Renal pelvis (tissue), 4 donors: ENCODE results near the gene TF. TPM values are rescaled to one million over a fixed set of nuclear protein-coding genes. Genes with fewer than 3 reads are reported as not detected.
"Not testable (repeated sequence)": the region's sequence is repeated elsewhere in the genome, so short reads cannot be mapped to it uniquely, and the experiment has no call there.

Source experiments
- DNase-seq: peaks from one replicate; pipeline ENCODE4 v3.0.0-alpha.2; 2013
- polyA plus RNA-seq, 3 donors: library from polyadenylated mRNA; unstranded; fragments of 120-200 nt; gene quantifications; one replicate each; pipeline ENCODE4 v1.2.1, GENCODE V29; 2013; ENCODE audit not compliant: insufficient read length in 3 of 3

TF gene
- polyA plus RNA-seq, 3 donors: 5.8 to 7.9 (median 7.0) TPM

DNA sequence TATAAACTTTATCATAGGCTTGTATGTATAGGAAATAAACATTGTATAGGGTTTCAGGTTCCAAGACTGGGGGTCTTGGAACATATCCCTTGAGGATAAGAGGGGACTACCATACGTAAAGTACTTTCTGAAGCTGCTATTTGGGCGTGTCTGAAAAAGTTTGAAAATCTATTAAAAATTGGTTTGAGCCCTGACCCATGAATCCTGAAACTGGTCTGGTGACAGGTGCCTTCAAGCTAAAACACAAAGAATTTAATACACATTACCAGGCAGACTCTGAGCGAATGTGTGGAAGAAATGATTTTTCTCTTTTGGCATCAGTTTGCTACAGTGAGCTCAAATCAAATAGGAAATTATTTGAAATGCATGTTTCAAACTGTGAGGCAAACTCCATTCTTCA, 16.3 kb downstream of the TF start:
- no peak for DNase-seq

DNA sequence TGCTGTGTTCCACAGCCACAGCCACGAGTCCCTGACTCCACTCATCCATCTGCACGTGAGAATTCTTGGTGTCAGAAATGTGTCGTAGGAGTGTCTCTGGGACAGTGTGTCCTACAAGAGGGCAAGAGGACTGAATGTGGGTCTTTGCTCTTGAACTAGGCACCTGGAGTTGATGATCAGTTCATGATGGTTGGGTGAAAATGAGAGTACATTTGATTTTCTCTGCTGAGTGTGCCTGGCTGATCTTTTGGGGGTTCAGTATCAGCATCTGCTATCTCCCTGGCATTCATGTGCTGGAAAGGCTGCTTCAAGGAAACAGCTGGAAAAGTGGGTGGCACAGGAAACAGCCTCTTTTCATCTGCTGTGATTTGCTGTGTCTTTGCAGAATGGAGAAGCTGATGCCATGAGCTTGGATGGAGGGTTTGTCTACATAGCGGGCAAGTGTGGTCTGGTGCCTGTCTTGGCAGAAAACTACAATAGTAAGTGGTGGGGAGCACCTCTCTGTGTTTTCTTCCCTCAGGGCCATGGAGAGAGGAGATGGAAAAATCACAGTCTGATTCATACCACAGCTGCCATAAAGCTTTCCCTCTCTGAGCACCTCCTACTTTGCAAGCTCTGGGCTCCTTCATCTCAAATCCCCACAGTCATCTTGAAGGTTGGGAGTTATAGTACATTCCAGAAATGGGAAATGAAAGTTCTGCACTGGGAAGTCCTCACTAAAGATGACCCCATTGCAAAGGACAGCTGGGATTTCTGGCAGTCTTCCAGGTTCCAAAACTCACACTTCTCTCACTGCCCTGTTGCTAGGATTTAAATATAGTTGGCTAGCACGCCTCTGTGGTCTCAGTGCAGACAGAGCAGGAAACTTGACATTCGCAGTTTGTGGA, 17.8 kb downstream of the TF start:
- peak; percentile 75 for DNase-seq

DNA sequence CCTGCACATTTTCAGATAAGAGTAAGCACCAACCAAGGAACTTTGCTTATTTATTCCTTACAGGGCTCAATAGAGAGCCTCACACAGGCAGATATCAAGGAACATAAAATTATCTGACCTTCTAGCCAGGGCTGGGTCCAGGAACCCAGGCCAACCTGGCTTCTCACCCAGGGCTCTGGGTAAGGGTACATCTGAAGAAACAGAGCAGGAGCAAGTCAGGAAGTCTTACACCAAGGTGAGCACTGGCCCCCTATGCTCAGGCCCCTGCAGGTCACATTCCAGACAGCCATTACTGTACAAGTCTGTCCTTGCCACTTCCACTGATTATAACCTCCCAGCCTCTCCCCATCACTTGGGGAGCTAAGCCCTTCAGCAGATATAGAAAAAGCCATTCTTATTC, 19.1 kb downstream of the TF start:
- no peak for DNase-seq

DNA sequence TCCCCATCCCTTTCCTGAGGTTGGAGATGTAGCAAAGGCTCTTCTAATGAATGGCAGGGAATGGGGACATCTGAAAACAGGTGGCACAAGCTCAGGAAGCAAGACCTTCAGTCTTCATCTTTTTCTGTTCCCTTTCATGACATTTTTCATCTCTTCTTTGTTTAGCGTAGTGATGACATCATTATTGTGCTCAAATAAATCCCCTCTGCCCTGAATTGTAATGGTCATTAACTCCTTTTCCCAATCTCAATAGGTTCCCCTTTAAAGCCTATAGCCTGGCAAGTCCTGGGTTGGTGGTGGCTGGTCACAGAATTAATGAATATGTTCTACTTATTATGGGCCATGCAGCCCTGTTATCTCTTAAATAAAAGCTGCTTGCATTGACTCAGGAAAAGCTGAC, 21.4 kb downstream of the TF start:
- DNase-seq: no peak

DNA sequence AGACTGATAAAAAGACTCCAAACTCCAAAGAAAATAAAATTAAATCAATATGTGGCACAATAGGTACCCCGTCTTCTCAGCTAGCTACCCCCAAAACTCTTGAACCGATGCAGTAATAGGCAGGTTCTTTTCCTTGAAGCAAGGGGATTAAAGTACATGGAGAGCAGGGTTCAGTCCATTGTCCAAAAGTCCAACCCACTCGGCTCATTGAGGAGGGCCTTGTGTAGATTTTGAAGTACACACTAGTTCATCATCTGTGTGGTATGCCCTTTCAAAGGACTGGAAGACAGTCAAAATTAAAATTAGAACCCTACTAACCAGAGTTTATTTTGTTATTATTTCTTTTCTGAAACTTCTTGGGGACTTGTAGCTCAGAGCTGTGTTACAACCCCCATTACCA, 23.3 kb downstream of the TF start:
- DNase-seq: no peak

- no peak for DNase-seq
Measured at GRCh38 chr3:133773732-133774131, 27.5 kb downstream of the TF start.

DNA sequence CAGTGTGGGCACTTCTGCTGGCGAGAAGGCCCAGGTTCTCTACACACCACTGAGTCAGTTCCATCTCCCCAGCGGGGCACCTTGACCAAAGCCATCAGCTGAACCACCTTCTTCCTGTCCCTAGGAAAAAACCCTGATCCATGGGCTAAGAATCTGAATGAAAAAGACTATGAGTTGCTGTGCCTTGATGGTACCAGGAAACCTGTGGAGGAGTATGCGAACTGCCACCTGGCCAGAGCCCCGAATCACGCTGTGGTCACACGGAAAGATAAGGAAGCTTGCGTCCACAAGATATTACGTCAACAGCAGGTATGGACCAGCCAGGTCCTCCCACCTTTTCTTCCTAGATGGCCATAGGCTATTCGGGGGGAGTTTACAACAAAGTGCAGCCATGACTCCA, 29.1 kb downstream of the TF start:
- DNase-seq: no peak

- no peak for DNase-seq
Measured at GRCh38 chr3:133775835-133776234, 29.6 kb downstream of the TF start.

DNA sequence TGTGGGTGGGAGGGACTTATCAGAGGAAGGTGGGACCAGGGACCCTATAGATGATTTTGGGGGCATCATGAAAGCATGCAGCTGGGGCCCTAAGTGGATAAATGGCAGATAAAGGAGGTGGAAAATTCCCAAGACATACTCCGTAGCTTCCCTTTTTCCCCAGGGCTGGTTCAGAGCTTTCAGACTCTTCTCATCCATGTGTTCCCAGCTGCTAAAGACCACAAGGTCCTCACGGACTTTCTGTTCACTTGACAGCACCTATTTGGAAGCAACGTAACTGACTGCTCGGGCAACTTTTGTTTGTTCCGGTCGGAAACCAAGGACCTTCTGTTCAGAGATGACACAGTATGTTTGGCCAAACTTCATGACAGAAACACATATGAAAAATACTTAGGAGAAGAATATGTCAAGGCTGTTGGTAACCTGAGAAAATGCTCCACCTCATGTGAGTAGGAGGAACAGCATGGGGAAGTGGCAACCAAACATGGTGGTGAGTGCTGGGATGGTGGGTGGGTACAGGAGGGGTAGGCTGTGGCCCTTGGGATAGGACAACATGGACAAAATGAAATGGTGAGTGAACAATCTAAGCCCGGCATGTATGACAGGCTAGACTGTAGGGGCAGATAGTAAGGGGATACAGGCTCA, 30.7 kb downstream of the TF start:
- no peak for DNase-seq

- DNase-seq: no peak
Measured at GRCh38 chr3:133777807-133778568, 31.8 kb downstream of the TF start.

DNA sequence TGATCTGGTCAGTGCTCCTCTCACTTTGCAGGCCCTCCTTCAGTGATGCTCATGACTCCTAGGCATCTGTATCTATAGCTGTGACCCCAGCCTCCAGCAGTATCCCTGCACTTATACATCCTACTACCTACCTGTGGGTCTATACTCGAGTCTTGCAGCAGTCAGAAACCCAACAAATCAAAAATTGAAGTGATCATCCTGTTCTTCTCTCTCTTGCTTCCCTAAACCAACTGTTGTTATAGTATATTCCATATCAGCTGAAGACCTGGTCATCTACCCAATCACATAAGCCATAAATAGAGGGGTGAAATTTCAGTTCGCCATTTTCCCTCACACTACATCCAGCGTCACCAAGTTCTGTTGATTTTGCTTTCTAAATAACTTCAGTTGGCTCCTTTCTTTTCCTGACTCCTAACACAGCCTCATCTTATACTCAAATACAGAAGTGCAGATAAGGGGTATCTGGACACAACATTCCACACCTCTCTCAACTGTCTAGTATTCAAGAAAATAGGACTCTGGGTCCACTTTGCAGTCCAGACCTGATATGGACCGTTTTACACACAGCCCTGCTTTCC, 33.5 kb downstream of the TF start:
- no peak for DNase-seq

GRCh38 chr3:133780756-133781155, 34.6 kb downstream of the TF start:
- not testable (repeated sequence) for DNase-seq

GRCh38 chr3:133781570-133781969, 35.4 kb downstream of the TF start:
- DNase-seq: no peak

DNA sequence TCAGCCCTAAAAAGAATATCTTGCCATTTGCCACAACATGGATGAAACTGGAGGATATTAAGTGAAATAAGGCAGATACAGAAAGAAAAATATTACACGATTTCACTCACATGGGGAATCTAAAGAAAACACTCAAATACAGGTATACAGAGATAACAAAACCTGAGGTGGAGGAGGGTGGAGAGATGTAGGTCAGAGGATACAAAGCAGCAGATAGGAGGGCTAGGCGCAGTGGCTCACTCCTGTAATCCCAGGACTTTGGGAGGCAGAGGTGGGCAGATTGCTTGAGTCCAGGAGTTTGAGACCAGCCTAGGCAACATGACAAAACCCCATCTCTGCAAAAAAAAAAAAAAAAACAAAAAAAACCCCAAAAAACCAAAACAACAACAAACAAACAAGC, 36.3 kb downstream of the TF start:
- no peak for DNase-seq

DNA sequence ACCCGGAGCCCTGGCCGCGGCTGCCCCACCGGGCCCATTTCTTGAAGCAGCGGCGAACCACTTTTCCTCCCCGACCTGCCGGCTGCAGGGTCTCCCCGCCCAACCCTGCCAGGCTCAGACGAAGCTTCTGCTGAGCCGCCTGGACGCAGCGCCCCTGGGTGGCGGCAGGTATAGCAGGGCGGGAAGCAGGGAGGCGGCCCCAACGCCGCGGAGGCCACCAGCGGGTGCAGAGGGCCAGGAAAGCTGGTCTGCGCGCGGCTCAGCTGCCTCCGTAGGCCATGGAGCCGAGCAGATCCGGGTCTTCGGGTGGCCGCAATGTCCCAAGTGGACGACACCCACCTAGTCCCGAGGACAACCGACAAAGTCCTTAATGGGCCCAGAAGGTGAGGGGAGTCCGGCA, 37.6 kb downstream of the TF start:
- DNase-seq: no peak

DNA sequence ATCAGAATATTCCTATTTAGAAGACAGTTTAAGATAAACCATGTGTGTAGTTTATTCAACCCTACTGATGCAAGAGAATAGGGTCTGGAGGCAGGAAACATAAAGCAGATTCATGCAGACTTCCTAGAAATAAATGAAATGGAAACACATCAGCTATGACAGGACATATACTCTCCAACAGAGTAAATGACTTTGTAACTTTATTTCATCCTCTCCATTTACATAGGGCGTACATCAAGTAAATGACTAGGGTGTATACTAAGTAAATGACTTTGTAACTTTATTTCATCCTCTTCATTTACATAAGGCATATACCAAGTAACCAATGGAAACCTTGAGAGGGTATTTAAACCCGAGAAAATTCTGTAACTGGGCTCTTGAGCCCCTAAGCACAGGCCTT, 41.8 kb downstream of the TF start:
- DNase-seq: no peak

GRCh38 chr3:133792171-133792763, 46.1 kb downstream of the TF start:
- DNase-seq: no peak

DNA sequence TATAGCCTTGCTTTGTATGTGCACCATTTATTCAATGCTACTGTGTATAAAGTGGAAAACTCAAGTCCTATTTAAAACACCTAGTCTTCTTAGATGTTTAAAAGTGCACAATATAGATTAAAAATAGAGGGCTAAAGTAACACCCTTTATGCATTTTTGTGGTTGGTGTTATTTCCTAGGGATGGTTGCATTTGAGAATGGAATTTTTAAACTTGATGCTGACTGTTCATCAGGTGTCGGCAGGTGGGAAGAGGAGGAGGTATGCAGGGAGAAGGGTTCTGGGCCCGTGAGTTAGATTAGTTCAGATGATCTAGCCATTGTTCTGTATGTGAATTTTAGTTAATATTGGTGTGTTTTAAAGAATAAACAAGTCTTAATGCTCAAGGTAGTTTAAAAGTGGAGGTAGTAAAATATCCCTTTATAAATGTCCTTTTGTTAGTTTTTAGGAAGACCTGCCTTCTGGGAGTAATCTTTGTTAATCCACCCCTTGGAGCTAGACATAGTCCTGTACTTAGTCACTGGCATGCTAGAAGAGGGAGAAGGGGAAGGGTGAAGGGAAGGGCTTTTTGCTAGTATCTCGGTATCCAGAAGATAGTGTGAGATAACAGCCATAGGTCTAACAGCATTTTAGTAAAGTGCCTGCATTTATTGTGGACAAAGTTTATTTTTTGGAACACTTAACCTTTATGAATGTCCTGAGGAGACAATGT, 51.4 kb downstream of the TF start:
- DNase-seq: no peak

DNA sequence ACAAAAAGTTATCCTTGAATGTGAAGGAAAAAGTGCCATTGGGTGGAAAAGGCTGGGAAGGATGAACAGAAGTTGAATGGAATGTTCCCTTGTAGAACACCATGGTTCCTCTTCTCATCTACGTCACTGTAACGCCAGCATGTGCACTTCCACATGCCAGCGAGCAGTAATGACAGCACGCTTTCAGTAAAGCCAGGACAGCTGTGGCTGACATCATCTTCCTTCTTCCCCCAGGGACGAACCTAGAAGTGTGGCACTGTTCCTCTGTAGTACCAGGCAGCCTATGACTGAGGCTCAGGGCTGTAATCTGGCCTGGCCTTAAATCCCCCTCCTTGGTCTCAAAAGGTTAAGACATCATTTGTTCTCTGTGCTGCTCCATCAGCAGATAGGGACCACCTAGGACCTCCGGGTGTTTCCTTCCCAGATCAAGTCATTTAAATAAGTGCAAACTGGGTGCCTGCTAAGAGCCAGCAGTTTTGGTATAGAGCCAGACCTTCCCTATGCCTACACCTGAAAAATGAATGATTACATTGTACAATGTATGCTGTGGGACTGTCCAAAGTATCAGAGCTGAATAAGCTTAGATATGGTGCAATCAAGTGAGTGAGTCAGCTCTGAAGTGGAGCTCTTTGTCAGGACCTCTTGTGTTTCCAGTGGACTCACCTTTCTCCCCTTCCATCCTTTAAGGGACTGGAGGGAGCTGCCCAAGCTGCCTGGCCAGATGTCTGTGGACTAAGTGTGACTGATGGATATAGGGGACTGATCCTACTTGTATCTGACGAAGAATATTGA, 53.8 kb downstream of the TF start:
- no peak for DNase-seq

GRCh38 chr3:133803469-133803868, 57.3 kb downstream of the TF start:
- DNase-seq: no peak

GRCh38 chr3:133804896-133805295, 58.7 kb downstream of the TF start:
- no peak for DNase-seq
